Transverse colon (tissue), 3 donors: ENCODE data around the gene PGGHG.

Experiments
- CTCF ChIP-seq, 5 experiments: fragments of 200-600 bp in 3 of 5; fragments of 450-650 bp in 2 of 5; sonication (generic) in 3 of 5; IDR thresholded peaks; 1 replicate in 2 of 5; 2 replicates in 3 of 5; pipeline ENCODE4 v1.5.1; 2016 to 2017; ENCODE audit warnings: antibody characterized with exemption in 5 of 5, inconsistent platforms in 3 of 5, mild to moderate bottlenecking in 2 of 5, moderate library complexity in 1 of 5
- POLR2A ChIP-seq: fragments of 450-650 bp; IDR thresholded peaks from one replicate; pipeline ENCODE4 v1.6.1; 2016; ENCODE audit warnings: antibody characterized with exemption, mild to moderate bottlenecking, moderate library complexity

- TF ChIP-seq POLR2A: no peak
- no peak for TF ChIP-seq CTCF (IDR thresholded peaks at IDR 0.05)
Observed at GRCh38 chr11:339963-340362, 51.0 kb downstream of the PGGHG start.
